ENCODE results near the gene MADD.

DNA sequence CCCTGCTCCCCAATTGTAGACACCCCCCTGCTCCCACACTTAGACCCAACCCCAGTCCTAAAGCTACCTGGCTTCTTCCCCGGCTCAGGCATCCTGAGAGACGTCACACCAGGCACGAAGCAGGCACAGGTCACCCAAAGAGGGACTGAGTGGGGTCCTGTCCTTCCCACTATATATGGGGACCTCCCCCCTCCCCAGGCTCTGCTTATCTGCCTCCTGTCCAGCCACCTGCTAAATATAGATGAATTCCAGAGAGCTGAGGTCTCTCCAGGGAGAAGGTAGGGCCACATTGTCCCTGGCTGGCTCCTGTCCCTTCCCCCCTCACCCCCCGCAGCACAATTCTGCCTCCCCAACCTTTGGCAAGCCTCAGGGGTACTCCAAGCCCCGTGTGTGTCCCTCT is 82.6 kb downstream of the MADD start, which contains the start of gene MYBPC3:
- TF ChIP-seq, protein P1, sequence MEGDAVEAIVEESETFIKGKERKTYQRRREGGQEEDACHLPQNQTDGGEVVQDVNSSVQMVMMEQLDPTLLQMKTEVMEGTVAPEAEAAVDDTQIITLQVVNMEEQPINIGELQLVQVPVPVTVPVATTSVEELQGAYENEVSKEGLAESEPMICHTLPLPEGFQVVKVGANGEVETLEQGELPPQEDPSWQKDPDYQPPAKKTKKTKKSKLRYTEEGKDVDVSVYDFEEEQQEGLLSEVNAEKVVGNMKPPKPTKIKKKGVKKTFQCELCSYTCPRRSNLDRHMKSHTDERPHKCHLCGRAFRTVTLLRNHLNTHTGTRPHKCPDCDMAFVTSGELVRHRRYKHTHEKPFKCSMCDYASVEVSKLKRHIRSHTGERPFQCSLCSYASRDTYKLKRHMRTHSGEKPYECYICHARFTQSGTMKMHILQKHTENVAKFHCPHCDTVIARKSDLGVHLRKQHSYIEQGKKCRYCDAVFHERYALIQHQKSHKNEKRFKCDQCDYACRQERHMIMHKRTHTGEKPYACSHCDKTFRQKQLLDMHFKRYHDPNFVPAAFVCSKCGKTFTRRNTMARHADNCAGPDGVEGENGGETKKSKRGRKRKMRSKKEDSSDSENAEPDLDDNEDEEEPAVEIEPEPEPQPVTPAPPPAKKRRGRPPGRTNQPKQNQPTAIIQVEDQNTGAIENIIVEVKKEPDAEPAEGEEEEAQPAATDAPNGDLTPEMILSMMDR (IDR thresholded peaks at IDR 0.05), result no peak
- no peak for TF ChIP-seq POLR2A (IDR thresholded peaks at IDR 0.05)

Measured in thyroid gland (tissue), 4 donors.